MG63 (cell line): ENCODE measurements around the gene RCAN3. TPM values are rescaled to one million over a fixed set of nuclear protein-coding genes. Genes with fewer than 3 reads are reported as not detected.
"Not testable (repeated sequence)": the region's sequence is repeated elsewhere in the genome, so short reads cannot be mapped to it uniquely, and the experiment has no call there.

Experiments
- DNase-seq: peaks from one replicate; pipeline ENCODE4 v3.0.0-alpha.2; 2020
- H3K27me3 ChIP-seq: fragments of 250-450 bp; sonication (Bioruptor Pico); 2 replicates; pipeline ENCODE4 v1.5.1; 2020; ENCODE audit warnings: mild to moderate bottlenecking, moderate library complexity
- H3K36me3 ChIP-seq: fragments of 250-450 bp; sonication (Bioruptor Pico); 2 replicates; pipeline ENCODE4 v1.5.1; 2020; ENCODE audit warnings: mild to moderate bottlenecking, moderate library complexity
- H3K4me3 ChIP-seq: fragments of 250-450 bp; sonication (Bioruptor Pico); 2 replicates; pipeline ENCODE4 v1.5.1; 2020; ENCODE audit warnings: mild to moderate bottlenecking, moderate library complexity
- H3K9me3 ChIP-seq: fragments of 250-450 bp; sonication (Bioruptor Pico); 2 replicates; pipeline ENCODE4 v1.5.1; 2020; ENCODE audit warnings: mild to moderate bottlenecking, moderate library complexity
- total RNA-seq: library from RNA; depleted of rRNA; stranded (reverse); fragments of >200 nt; shearing (Covaris generic); gene quantifications from 2 replicates; pipeline ENCODE4 v1.2.3, GENCODE V29; 2014; ENCODE audit warnings: low replicate concordance

Gene RCAN3
- total RNA-seq, 1 experiment from 2014 or later, result 3.4 TPM

GRCh38 chr1:24477309-24477708 lies 25.3 kb upstream of the RCAN3 start:
- Histone ChIP-seq H3K36me3 (no peaks in the 10 kb centered on the region), H3K9me3 (no peaks in the 10 kb centered on the region), H3K4me3 (no peak overlapping the region), H3K27me3 (no peaks in the 10 kb centered on the region)
- DNase-seq, result no peak

GRCh38 chr1:24481101-24481500 lies 21.5 kb upstream of the RCAN3 start:
- no peak for DNase-seq
- Histone ChIP-seq H3K36me3 (no peaks in the 10 kb centered on the region), H3K9me3 (no peaks in the 10 kb centered on the region), H3K27me3 (no peaks in the 10 kb centered on the region), H3K4me3 (no peak overlapping the region)

- H3K4me3 ChIP-seq, result no peak overlapping the region
- H3K27me3 ChIP-seq, result no peaks in the 10 kb centered on the region
- no peak for DNase-seq
- no peaks in the 10 kb centered on the region for H3K9me3 ChIP-seq
- no peaks in the 10 kb centered on the region for H3K36me3 ChIP-seq
Measured at GRCh38 chr1:24481843-24482610, 20.6 kb upstream of the RCAN3 start.

- Histone ChIP-seq H3K36me3 (no peaks in the 10 kb centered on the region), H3K9me3 (no peaks in the 10 kb centered on the region), H3K4me3 (no peak overlapping the region), H3K27me3 (no peaks in the 10 kb centered on the region)
- DNase-seq, result no peak
Measured at GRCh38 chr1:24483441-24483840, 19.2 kb upstream of the RCAN3 start.

- Histone ChIP-seq H3K36me3 (no peaks in the 10 kb centered on the region), H3K4me3 (no peak overlapping the region), H3K27me3 (no peaks in the 10 kb centered on the region), H3K9me3 (no peaks in the 10 kb centered on the region)
- DNase-seq, result no peak
Measured at GRCh38 chr1:24484199-24484598, 18.4 kb upstream of the RCAN3 start.

- Histone ChIP-seq H3K27me3 (no peaks in the 10 kb centered on the region; the same call in 1 of the 2 replicates), H3K9me3 (no peaks in the 10 kb centered on the region), H3K36me3 (no peaks in the 10 kb centered on the region), H3K4me3 (no peak overlapping the region)
- no peak for DNase-seq
Measured at GRCh38 chr1:24486331-24487065, 16.1 kb upstream of the RCAN3 start.

GRCh38 chr1:24487455-24487854 lies 15.2 kb upstream of the RCAN3 start:
- H3K27me3 ChIP-seq, result no peaks in the 10 kb centered on the region; the same call in 1 of the 2 replicates
- no peak for DNase-seq
- H3K9me3 ChIP-seq, result no peaks in the 10 kb centered on the region
- no peaks in the 10 kb centered on the region for H3K36me3 ChIP-seq
- H3K4me3 ChIP-seq, result no peak overlapping the region

- H3K27me3 ChIP-seq, H3K9me3 ChIP-seq, DNase-seq: not testable (repeated sequence)
Measured at GRCh38 chr1:24488159-24488558, 14.5 kb upstream of the RCAN3 start.

GRCh38 chr1:24489674-24490073 lies 13.0 kb upstream of the RCAN3 start:
- Histone ChIP-seq H3K9me3 (no peaks in the 10 kb centered on the region), H3K4me3 (no peak overlapping the region), H3K36me3 (no peaks in the 10 kb centered on the region), H3K27me3 (peaks cover 2% of the 10 kb centered on the region)
- DNase-seq, result no peak

More at GRCh38 chr1:24488159-24488558, 14.5 kb upstream of the RCAN3 start:
- H3K4me3 ChIP-seq, H3K36me3 ChIP-seq: not testable (repeated sequence)

- no peak for DNase-seq
- no peak overlapping the region for H3K4me3 ChIP-seq
- H3K36me3 ChIP-seq, result no peaks in the 10 kb centered on the region
- no peaks in the 10 kb centered on the region for H3K9me3 ChIP-seq
- peaks cover 2% of the 10 kb centered on the region for H3K27me3 ChIP-seq
Measured at GRCh38 chr1:24490101-24490781, 12.4 kb upstream of the RCAN3 start.

GRCh38 chr1:24491577-24492360 lies 10.9 kb upstream of the RCAN3 start:
- Histone ChIP-seq H3K9me3 (no peaks in the 10 kb centered on the region), H3K36me3 (no peaks in the 10 kb centered on the region), H3K4me3 (no peak overlapping the region), H3K27me3 (peaks cover 2% of the 10 kb centered on the region)
- no peak for DNase-seq

GRCh38 chr1:24492935-24493334 lies 9.7 kb upstream of the RCAN3 start:
- not testable (repeated sequence) for H3K36me3 ChIP-seq, H3K4me3 ChIP-seq

GRCh38 chr1:24493785-24494184 lies 8.9 kb upstream of the RCAN3 start:
- Histone ChIP-seq H3K4me3 (no peak overlapping the region), H3K27me3 (peaks cover 2% of the 10 kb centered on the region), H3K9me3 (no peaks in the 10 kb centered on the region), H3K36me3 (no peaks in the 10 kb centered on the region)
- no peak for DNase-seq

More at GRCh38 chr1:24492935-24493334, 9.7 kb upstream of the RCAN3 start:
- not testable (repeated sequence) for H3K9me3 ChIP-seq, H3K27me3 ChIP-seq, DNase-seq

- H3K9me3 ChIP-seq, result no peaks in the 10 kb centered on the region
- no peak overlapping the region for H3K4me3 ChIP-seq
- DNase-seq, result no peak
- H3K36me3 ChIP-seq, result no peaks in the 10 kb centered on the region
- H3K27me3 ChIP-seq, result peaks cover 2% of the 10 kb centered on the region
Measured at GRCh38 chr1:24498589-24498988, 4.0 kb upstream of the RCAN3 start.

GRCh38 chr1:24500448-24501048 lies 2.1 kb upstream of the RCAN3 start:
- Histone ChIP-seq H3K4me3 (no peak overlapping the region), H3K27me3 (no peaks in the 10 kb centered on the region; the same call in 1 of the 2 replicates), H3K36me3 (no peaks in the 10 kb centered on the region), H3K9me3 (no peaks in the 10 kb centered on the region)
- no peak for DNase-seq

GRCh38 chr1:24501371-24502064 lies 1.1 kb upstream of the RCAN3 start:
- Histone ChIP-seq H3K4me3 (peak overlapping the region; percentile 69), H3K9me3 (no peaks in the 10 kb centered on the region), H3K27me3 (no peaks in the 10 kb centered on the region), H3K36me3 (no peaks in the 10 kb centered on the region)
- no peak for DNase-seq
